K562 (cell line): Measurements from ENCODE around the gene LRRC8C. TPM values are rescaled to one million over a fixed set of nuclear protein-coding genes. Genes with fewer than 3 reads are reported as not detected.
A peak's percentile ranks its signal among the peaks of the same experiment; 100 is the strongest.

Experiments
- ARID1B ChIP-seq: fragments of 450-650 bp; IDR thresholded peaks from 2 replicates; pipeline ENCODE4 v1.6.1; 2016; ENCODE audit warnings: antibody characterized with exemption, mild to moderate bottlenecking, inconsistent platforms
- FOXK1 ChIP-seq: sonication (generic); formaldehyde crosslinking; IDR thresholded peaks from 2 replicates; pipeline ENCODE4 v1.8.0; 2022; ENCODE audit warnings: missing genetic modification reagents, mild to moderate bottlenecking, borderline replicate concordance
- FOXK2 ChIP-seq, 2 experiments: fragments of 450-650 bp; IDR thresholded peaks in 1 of 2; conservative IDR thresholded peaks in 1 of 2; 2 replicates each; pipeline ENCODE4 v1.6.1; 2016; ENCODE audit warnings: low read depth in 2 of 2, mild to moderate bottlenecking in 1 of 2
- GTF3C2 ChIP-seq: IDR thresholded peaks from 3 replicates; pipeline ENCODE4 v1.6.1; 2011; ENCODE audit warnings: borderline replicate concordance, mild to moderate bottlenecking, moderate library complexity; ENCODE audit not compliant: insufficient read length; ENCODE audit errors: extremely low read depth
- MAFK ChIP-seq: IDR thresholded peaks from 2 replicates; pipeline ENCODE4 v1.6.1; 2011; ENCODE audit warnings: low read length, improper control_type of control experiment
- MTA2 ChIP-seq: fragments of 450-650 bp; IDR thresholded peaks from 2 replicates; pipeline ENCODE4 v1.6.1; 2016; ENCODE audit warnings: low read depth
- NCOA4 ChIP-seq: fragments of 450-650 bp; IDR thresholded peaks from 2 replicates; pipeline ENCODE4 v1.6.1; 2018; ENCODE audit warnings: mild to moderate bottlenecking; ENCODE audit not compliant: partially characterized antibody
- NCOR1 ChIP-seq: fragments of 450-650 bp; IDR thresholded peaks from 2 replicates; pipeline ENCODE4 v1.6.1; 2016; ENCODE audit warnings: mild to moderate bottlenecking, moderate library complexity
- NR2F6 ChIP-seq: fragments of 450-650 bp; formaldehyde crosslinking; IDR thresholded peaks from 2 replicates; pipeline ENCODE4 v1.4.0; 2020; ENCODE audit warnings: mild to moderate bottlenecking
- ZBED1 ChIP-seq: IDR thresholded peaks from 2 replicates; pipeline ENCODE4 v1.6.1; 2014
- ZNF41 ChIP-seq: fragments of 250-450 bp; sonication (Bioruptor Pico); conservative IDR thresholded peaks from 2 replicates; pipeline ENCODE4 v1.4.0; 2020; ENCODE audit warnings: mild to moderate bottlenecking
- polyA plus RNA-seq, 8 experiments: library from polyadenylated mRNA; depleted of rRNA in 4 of 8; stranded (reverse) in 5 of 8; unstranded in 3 of 8; fragments of >200 nt; fragmentation: Nextera tagmentation in 2 of 8; fragmentation: Illumina TruSeq in 1 of 8; extraction: Ambion mirVana in 2 of 8; extraction: Trizol in 1 of 8; gene quantifications; 2 replicates each; pipeline versions ENCODE4 v1.2.1 to v1.2.3, GENCODE V29; 2011 to 2014; ENCODE audit warnings: inconsistent platforms in 1 of 8, missing spikeins in 1 of 8
- total RNA-seq, 7 experiments: library from RNA; depleted of rRNA in 6 of 7; stranded (reverse); fragments of >200 nt in 6 of 7; fragmentation: Illumina TruSeq in 2 of 7; extraction: Trizol in 2 of 7; gene quantifications; 2 replicates each; pipeline versions ENCODE4 v1.2.1 to v1.2.3, GENCODE V29; 2011 to 2021; ENCODE audit warnings: low replicate concordance in 1 of 7
- TF ChIP-seq, protein P1 (sequence below), 2 experiments: fragments of 450-650 bp; formaldehyde crosslinking in 1 of 2; IDR thresholded peaks; 2 replicates each; pipeline versions ENCODE4 v1.4.0 to v1.6.1; 2014 to 2020; ENCODE audit warnings: mild to moderate bottlenecking in 2 of 2, borderline replicate concordance in 1 of 2, low read depth in 1 of 2

LRRC8C gene
- total and polyA plus RNA-seq, 9 of the 15 experiments (the other 6 are each of a cell fraction or from before 2014, with no cell fraction given) = 1.00 to 12.5 (median 4.5) TPM

GRCh38 chr1:89622895-89623294 is 10.0 kb upstream of the LRRC8C start (continued):
- TF ChIP-seq NR2F6 (CRISPR knock-in tag) (no peak), MAFK (no peak), NCOA4 (no peak), MTA2 (no peak), GTF3C2 (no peak), ZBED1 (no peak), NCOR1 (0 out of 2 replicates have a peak, but pooled peaks have one; percentile 28), FOXK2 (conservative IDR thresholded peaks at IDR 0.05 in 1 of 2, IDR thresholded peaks at IDR 0.05 in 1 of 2; ENCODE audit: low read depth in 2 of 2) (peak in 1 of 2 experiments; percentile 52; a peak in 1 of 4 replicates), ARID1B (peak; percentile 11; the same call in 1 of the 2 replicates), ZNF41 (CRISPR knock-in tag) (no peak), FOXK1 (CRISPR knock-in tag) (no peak)
- TF ChIP-seq, protein P1, sequence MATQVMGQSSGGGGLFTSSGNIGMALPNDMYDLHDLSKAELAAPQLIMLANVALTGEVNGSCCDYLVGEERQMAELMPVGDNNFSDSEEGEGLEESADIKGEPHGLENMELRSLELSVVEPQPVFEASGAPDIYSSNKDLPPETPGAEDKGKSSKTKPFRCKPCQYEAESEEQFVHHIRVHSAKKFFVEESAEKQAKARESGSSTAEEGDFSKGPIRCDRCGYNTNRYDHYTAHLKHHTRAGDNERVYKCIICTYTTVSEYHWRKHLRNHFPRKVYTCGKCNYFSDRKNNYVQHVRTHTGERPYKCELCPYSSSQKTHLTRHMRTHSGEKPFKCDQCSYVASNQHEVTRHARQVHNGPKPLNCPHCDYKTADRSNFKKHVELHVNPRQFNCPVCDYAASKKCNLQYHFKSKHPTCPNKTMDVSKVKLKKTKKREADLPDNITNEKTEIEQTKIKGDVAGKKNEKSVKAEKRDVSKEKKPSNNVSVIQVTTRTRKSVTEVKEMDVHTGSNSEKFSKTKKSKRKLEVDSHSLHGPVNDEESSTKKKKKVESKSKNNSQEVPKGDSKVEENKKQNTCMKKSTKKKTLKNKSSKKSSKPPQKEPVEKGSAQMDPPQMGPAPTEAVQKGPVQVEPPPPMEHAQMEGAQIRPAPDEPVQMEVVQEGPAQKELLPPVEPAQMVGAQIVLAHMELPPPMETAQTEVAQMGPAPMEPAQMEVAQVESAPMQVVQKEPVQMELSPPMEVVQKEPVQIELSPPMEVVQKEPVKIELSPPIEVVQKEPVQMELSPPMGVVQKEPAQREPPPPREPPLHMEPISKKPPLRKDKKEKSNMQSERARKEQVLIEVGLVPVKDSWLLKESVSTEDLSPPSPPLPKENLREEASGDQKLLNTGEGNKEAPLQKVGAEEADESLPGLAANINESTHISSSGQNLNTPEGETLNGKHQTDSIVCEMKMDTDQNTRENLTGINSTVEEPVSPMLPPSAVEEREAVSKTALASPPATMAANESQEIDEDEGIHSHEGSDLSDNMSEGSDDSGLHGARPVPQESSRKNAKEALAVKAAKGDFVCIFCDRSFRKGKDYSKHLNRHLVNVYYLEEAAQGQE (IDR thresholded peaks at IDR 0.05; ENCODE audit: borderline replicate concordance) = peak; percentile 51; the same call in 1 of the 2 replicates
- TF ChIP-seq, protein P1 (CRISPR knock-in tag; IDR thresholded peaks at IDR 0.05; ENCODE audit: low read depth) = no peak
